ENCODE data around the gene LSMEM2.

DNA sequence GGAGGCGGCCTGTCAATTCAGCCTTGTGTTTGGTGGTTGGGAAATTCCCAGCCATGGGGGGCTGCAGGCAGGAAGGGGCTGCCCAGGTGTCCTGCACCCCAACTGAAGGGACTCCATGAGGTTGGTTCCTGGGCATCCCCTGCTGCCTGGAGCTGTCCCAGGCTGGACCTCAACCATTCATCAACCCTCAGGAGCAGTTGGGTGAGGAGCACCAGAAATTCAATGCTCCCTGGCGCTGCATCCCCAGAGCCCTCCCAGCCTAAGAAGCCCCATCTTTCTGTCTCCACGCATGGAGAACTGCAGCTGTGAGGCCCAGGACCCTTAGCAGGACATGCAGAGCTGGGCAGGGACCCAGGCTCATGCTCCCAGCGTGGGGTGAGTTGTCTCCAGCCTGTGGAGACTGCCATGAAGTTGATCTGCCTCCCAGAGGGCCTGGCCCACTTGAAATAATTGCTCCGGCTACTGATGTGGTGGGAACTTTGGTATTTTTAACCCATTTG is 17.9 kb upstream of the LSMEM2 start:
- TF ChIP-seq CTCF (IDR thresholded peaks at IDR 0.05) = no peak
- TF ChIP-seq POLR2A (IDR thresholded peaks at IDR 0.05) = no peak
- TF ChIP-seq EP300 (IDR thresholded peaks at IDR 0.05) = no peak
- TF ChIP-seq POLR2AphosphoS5 (IDR thresholded peaks at IDR 0.05) = no peak
